Measurements from ENCODE around the gene TPI1.

Gene TPI1

GRCh38 chr12:6824085-6824775 lies 43.1 kb upstream of the TPI1 start:
- Histone ChIP-seq H3K27me3 (ENCODE audit: control insufficient read depth in 1 of 2, insufficient read depth in 2 of 2, low read length in 2 of 2) (peaks cover 0 to 16% of the 10 kb centered on the region in 2 donors), H3K9me3 (ENCODE audit: control insufficient read depth in 2 of 2, low read length in 2 of 2) (no peaks in the 10 kb centered on the region), H3K4me3 (ENCODE audit: low read length in 2 of 2) (no peak overlapping the region), H3K36me3 (ENCODE audit: control insufficient read depth in 2 of 2, insufficient read depth in 2 of 2, low read length in 2 of 2) (no peaks in the 10 kb centered on the region), H3K27ac (ENCODE audit: low read length) (no peak overlapping the region), H3K4me1 (ENCODE audit: control insufficient read depth, insufficient read depth, low read length) (peaks cover 41% of the 10 kb centered on the region), H3K9ac (ENCODE audit: low read length in 2 of 2) (no peak overlapping the region)

DNA sequence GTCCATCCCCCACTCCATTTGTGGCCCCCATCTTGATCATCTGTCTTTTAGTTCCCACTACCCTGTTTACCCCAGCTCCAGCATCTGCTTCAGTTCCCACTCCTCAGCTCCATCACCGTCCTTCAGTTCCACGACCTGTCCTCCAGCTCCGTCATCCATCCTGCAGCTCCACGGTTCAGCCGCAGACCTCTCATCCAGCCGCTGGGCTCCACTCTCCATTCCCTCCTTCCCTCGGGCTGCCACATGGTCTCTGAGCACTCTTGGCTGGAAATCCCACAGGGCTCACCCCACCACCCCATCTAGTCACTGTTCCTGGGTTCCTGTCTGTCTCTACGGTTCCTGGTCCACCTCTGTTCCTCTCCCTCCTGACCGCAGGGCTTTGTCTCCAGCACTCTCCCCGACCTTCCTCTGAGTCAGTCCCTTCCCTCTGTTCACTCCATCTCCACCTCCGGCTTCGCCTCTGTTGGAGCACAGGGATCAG lies 42.4 kb upstream of the TPI1 start:
- H3K4me3 ChIP-seq (ENCODE audit: low read length in 2 of 2), result peak overlapping the region in 1 of 2 donors; percentile 59
- H3K9me3 ChIP-seq (ENCODE audit: control insufficient read depth in 2 of 2, low read length in 2 of 2), result no peaks in the 10 kb centered on the region
- H3K4me1 ChIP-seq (ENCODE audit: control insufficient read depth, insufficient read depth, low read length), result peaks cover 47% of the 10 kb centered on the region
- H3K36me3 ChIP-seq (ENCODE audit: control insufficient read depth in 2 of 2, insufficient read depth in 2 of 2, low read length in 2 of 2), result no peaks in the 10 kb centered on the region
- H3K27me3 ChIP-seq (ENCODE audit: control insufficient read depth in 1 of 2, insufficient read depth in 2 of 2, low read length in 2 of 2), result peaks cover 0 to 16% of the 10 kb centered on the region in 2 donors
- H3K27ac ChIP-seq (ENCODE audit: low read length), result no peak overlapping the region
- H3K9ac ChIP-seq (ENCODE audit: low read length in 2 of 2), result peak overlapping the region; percentile 13 to 39

DNA sequence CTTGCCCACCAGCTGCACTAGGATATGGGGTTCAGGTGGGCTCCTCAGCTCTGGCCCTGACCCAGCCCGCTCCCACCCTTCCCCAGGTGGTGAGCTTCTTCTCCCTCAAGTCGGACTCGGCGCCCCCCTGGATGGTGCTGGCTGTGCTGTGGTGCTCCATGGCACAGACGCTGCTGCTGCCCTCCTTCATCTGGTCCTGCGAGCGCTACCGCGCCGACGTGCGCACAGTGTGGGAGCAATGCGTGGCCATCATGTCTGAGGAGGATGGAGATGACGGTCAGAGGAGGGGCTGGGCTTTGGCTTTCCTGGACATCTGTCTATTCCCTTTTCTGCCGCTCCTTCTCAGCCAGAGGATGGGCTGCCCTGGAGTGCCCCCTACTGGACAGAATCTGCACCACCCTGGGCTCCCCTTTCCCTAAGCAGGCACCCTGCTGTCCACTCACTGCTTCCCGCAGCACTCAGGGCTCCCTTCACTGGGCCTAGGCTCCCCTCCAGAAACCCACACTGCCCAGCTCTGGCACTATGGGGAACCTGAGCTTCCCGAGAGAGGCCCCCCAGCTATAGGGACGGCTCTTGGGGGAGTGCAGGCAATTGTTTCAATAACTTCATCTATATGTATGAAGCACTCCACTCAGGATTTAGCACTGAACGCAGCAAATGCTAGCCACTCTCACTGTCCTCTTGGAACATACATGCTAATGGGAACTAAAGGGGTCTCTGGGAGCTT lies 41.8 kb upstream of the TPI1 start:
- H3K4me3 ChIP-seq (ENCODE audit: low read length in 2 of 2), result peak overlapping the region in 1 of 2 donors; percentile 59
- H3K4me1 ChIP-seq (ENCODE audit: control insufficient read depth, insufficient read depth, low read length), result peaks cover 51% of the 10 kb centered on the region
- H3K9ac ChIP-seq (ENCODE audit: low read length in 2 of 2), result peak overlapping the region; percentile 13 to 39
- no peaks in the 10 kb centered on the region for H3K9me3 ChIP-seq (ENCODE audit: control insufficient read depth in 2 of 2, low read length in 2 of 2)
- H3K27ac ChIP-seq (ENCODE audit: low read length), result no peak overlapping the region
- H3K36me3 ChIP-seq (ENCODE audit: control insufficient read depth in 2 of 2, insufficient read depth in 2 of 2, low read length in 2 of 2), result peaks cover 0 to 2% of the 10 kb centered on the region in 2 donors
- peaks cover 0 to 16% of the 10 kb centered on the region in 2 donors for H3K27me3 ChIP-seq (ENCODE audit: control insufficient read depth in 1 of 2, insufficient read depth in 2 of 2, low read length in 2 of 2)

DNA sequence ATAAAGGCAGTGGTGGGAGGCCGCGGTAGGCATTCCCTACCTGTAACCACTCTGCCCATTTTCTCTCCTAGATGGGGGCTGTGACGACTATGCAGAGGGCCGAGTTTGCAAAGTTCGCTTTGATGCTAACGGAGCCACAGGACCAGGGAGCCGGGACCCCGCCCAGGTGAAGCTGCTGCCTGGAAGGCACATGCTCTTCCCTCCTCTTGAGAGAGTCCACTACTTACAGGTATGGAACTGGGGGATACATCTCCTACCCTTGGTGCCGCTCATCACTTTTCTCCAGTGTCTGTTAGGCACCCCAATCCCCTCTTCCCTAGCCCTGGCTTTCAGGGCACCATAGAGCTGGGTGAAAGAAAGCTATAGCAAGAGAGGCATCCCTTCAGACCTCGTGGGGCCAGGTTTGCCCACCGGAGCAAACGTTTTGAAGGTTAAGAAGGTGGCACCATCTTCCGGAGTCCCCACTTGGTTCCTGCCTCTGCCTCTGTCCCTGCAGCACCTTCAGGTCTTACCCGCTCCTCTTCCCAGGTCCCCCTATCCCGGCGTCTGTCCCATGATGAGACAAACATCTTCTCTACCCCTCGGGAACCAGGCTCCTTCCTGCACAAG lies 41.1 kb upstream of the TPI1 start:
- peaks cover 0 to 5% of the 10 kb centered on the region in 2 donors for H3K36me3 ChIP-seq (ENCODE audit: control insufficient read depth in 2 of 2, insufficient read depth in 2 of 2, low read length in 2 of 2)
- H3K4me1 ChIP-seq (ENCODE audit: control insufficient read depth, insufficient read depth, low read length), result peaks cover 45% of the 10 kb centered on the region
- H3K27me3 ChIP-seq (ENCODE audit: control insufficient read depth in 1 of 2, insufficient read depth in 2 of 2, low read length in 2 of 2), result peaks cover 0 to 13% of the 10 kb centered on the region in 2 donors
- H3K9me3 ChIP-seq (ENCODE audit: control insufficient read depth in 2 of 2, low read length in 2 of 2), result no peaks in the 10 kb centered on the region
- H3K4me3 ChIP-seq (ENCODE audit: low read length in 2 of 2), result no peak overlapping the region
- H3K9ac ChIP-seq (ENCODE audit: low read length in 2 of 2), result no peak overlapping the region
- H3K27ac ChIP-seq (ENCODE audit: low read length), result no peak overlapping the region

GRCh38 chr12:6826734-6827436 lies 40.4 kb upstream of the TPI1 start:
- peaks cover 0 to 12% of the 10 kb centered on the region in 2 donors for H3K27me3 ChIP-seq (ENCODE audit: control insufficient read depth in 1 of 2, insufficient read depth in 2 of 2, low read length in 2 of 2)
- H3K27ac ChIP-seq (ENCODE audit: low read length), result peak overlapping the region; percentile 24
- H3K4me1 ChIP-seq (ENCODE audit: control insufficient read depth, insufficient read depth, low read length), result peaks cover 42% of the 10 kb centered on the region
- no peaks in the 10 kb centered on the region for H3K9me3 ChIP-seq (ENCODE audit: control insufficient read depth in 2 of 2, low read length in 2 of 2)
- H3K9ac ChIP-seq (ENCODE audit: low read length in 2 of 2), result peak overlapping the region; percentile 13 to 62
- peak overlapping the region in 1 of 2 donors; percentile 55 for H3K4me3 ChIP-seq (ENCODE audit: low read length in 2 of 2)
- H3K36me3 ChIP-seq (ENCODE audit: control insufficient read depth in 2 of 2, insufficient read depth in 2 of 2, low read length in 2 of 2), result peaks cover 5 to 9% of the 10 kb centered on the region in 2 donors

DNA sequence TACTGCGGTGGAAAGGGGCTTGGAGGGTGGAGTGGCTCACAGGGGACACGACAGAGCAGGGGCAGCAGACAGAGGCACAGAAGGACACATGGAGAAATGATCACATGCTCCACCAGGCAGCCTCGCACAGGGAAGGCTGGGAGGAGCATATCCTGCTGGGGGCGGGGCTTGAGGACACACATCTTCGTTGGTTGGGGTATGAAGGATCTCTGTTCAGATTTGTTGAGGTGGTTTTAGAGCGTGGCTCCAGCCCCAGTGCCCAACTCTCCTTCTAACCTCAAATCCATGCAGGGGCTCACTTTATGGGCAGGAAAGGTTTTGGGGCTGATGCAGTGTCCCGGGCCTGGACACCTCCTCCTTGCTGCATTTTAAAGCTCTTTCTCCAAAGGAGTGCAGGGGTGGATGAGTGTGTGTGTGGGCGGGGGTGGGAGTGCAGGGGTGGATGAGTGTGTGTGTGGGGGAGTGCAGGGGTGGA lies 39.9 kb upstream of the TPI1 start:
- Histone ChIP-seq H3K9me3 (ENCODE audit: control insufficient read depth in 2 of 2, low read length in 2 of 2) (no peaks in the 10 kb centered on the region), H3K27me3 (ENCODE audit: control insufficient read depth in 1 of 2, insufficient read depth in 2 of 2, low read length in 2 of 2) (peaks cover 0 to 7% of the 10 kb centered on the region in 2 donors), H3K36me3 (ENCODE audit: control insufficient read depth in 2 of 2, insufficient read depth in 2 of 2, low read length in 2 of 2) (peaks cover 8 to 12% of the 10 kb centered on the region in 2 donors), H3K4me3 (ENCODE audit: low read length in 2 of 2) (peak overlapping the region in 1 of 2 donors; percentile 55), H3K9ac (ENCODE audit: low read length in 2 of 2) (peak overlapping the region; percentile 13 to 62), H3K4me1 (ENCODE audit: control insufficient read depth, insufficient read depth, low read length) (peaks cover 38% of the 10 kb centered on the region), H3K27ac (ENCODE audit: low read length) (peak overlapping the region; percentile 24)

DNA sequence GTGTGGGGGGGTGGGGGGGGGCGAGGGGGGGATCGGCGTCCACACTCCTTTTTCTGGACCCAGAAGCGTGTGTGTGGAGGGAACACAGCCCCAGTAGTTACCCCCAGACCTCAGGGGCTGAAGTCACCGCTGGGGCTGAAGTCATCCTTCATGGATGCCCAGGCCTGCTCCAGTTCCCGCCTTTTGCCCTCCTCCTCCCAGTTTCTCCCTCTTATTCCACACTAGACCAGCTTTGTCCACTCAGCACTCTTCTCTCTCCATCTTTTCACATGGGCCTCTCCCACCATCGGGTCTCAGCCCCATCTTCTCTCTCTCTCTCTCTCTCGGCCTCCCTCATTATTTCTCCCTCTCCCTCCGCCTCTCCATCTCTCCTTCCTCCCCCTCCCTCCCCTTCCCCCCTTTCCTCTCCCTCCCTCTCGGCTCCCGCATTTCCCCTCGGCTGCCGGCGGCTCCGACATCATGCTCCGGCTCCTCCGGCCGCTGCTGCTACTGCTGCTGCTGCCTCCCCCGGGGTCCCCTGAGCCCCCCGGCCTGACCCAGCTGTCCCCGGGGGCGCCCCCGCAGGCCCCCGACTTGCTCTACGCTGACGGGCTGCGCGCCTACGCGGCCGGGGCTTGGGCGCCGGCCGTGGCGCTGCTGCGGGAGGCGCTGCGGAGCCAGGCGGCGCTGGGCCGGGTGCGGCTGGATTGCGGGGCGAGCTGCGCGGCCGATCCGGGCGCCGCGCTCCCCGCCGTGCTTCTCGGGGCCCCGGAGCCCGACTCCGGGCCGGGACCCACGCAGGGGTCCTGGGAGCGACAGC lies 39.1 kb upstream of the TPI1 start, which contains the start of gene P3H3:
P3H3 (plus strand) TSS at position 426 of the 799 bp plus-strand sequence; CDS start at position 460, 34 bp downstream.
- H3K9ac ChIP-seq (ENCODE audit: low read length in 2 of 2), result peak within 1 kb of the TSS; percentile 75 to 79
- H3K9me3 ChIP-seq (ENCODE audit: control insufficient read depth in 2 of 2, low read length in 2 of 2), result no peaks in the 10 kb centered on the region
- peak within 1 kb of the TSS; percentile 85 to 89 for H3K4me3 ChIP-seq (ENCODE audit: low read length in 2 of 2)
- H3K36me3 ChIP-seq (ENCODE audit: control insufficient read depth in 2 of 2, insufficient read depth in 2 of 2, low read length in 2 of 2), result peaks cover 8 to 12% of the 10 kb centered on the region in 2 donors
- peaks cover 0 to 3% of the 10 kb centered on the region in 2 donors for H3K27me3 ChIP-seq (ENCODE audit: control insufficient read depth in 1 of 2, insufficient read depth in 2 of 2, low read length in 2 of 2)
- peak within 1 kb of the TSS; percentile 67 for H3K27ac ChIP-seq (ENCODE audit: low read length)
- peaks cover 35% of the 10 kb centered on the region for H3K4me1 ChIP-seq (ENCODE audit: control insufficient read depth, insufficient read depth, low read length)

DNA sequence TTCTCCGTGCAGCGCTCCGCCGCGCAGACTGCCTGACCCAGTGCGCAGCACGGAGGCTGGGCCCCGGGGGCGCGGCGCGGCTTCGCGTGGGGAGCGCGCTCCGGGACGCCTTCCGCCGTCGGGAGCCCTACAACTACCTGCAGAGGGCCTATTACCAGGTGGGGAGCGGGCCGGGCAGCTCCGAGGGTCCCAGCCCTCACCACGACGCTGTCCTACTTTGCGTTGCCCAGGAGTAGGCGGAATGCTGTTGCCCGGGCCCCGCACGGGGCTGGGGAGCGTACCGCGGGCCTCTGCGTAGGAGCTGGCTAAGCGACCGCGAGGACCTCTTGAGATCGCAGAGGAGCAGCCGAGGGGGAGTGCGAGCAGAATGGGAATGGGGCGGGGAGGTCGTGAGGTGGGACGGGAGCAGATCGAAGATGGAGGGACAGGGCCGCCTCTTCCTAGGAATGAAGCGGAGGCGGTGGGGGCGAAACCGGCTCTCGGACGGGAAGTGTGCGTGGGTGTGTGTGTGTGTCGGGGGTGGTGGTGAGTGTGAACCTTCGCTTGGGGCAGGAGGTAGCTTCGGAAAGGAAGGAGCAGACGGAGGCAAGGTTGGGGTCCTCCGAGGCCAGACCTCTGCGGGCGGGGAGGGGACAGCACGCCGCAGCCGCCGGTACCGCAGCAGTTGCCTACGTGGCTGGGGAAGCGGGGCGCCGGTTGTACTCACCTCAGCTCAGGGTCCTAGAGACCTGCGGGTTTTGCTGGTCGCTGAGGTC lies 38.4 kb upstream of the TPI1 start:
- peak overlapping the region; percentile 67 for H3K27ac ChIP-seq (ENCODE audit: low read length)
- peaks cover 12 to 19% of the 10 kb centered on the region in 2 donors for H3K36me3 ChIP-seq (ENCODE audit: control insufficient read depth in 2 of 2, insufficient read depth in 2 of 2, low read length in 2 of 2)

DNA sequence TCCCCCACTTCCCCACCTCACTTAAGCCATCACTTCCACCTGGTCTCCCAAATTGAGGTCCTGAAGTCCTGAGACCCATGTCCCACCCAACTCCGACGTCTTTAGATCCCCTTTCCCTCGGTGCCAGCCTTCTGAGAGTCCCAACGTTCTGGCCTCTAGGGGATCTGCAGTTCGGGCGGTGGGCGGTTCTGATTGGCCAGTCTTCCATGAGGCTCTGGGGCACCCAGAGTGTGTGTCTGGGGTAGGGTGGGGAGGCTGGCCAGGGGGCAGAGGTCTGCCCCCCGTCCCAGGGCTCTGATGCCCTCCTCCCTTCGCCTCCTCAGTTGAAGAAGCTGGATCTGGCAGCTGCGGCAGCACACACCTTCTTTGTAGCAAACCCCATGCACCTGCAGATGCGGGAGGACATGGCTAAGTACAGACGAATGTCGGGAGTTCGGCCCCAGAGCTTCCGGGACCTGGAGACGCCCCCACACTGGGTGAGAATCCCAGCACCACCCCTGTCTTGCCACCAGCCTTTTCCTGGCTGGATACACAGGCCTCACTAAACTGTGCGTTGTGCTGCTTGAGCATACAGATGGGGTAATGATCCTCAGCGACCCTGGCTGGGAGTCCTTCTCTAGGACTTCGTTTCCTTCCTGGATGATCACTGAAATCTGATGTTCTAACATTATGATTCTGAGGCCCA lies 37.7 kb upstream of the TPI1 start:
- Histone ChIP-seq H3K9me3 (ENCODE audit: control insufficient read depth in 2 of 2, low read length in 2 of 2) (no peaks in the 10 kb centered on the region), H3K27ac (ENCODE audit: low read length) (peak overlapping the region; percentile 67), H3K27me3 (ENCODE audit: control insufficient read depth in 1 of 2, insufficient read depth in 2 of 2, low read length in 2 of 2) (no peaks in the 10 kb centered on the region), H3K4me3 (ENCODE audit: low read length in 2 of 2) (peak overlapping the region; percentile 85 to 89), H3K36me3 (ENCODE audit: control insufficient read depth in 2 of 2, insufficient read depth in 2 of 2, low read length in 2 of 2) (peaks cover 12 to 22% of the 10 kb centered on the region in 2 donors), H3K4me1 (ENCODE audit: control insufficient read depth, insufficient read depth, low read length) (peaks cover 34% of the 10 kb centered on the region), H3K9ac (ENCODE audit: low read length in 2 of 2) (peak overlapping the region; percentile 75 to 79)

More for the DNA sequence above, 38.4 kb upstream of the TPI1 start:
- no peaks in the 10 kb centered on the region for H3K9me3 ChIP-seq (ENCODE audit: control insufficient read depth in 2 of 2, low read length in 2 of 2)
- no peaks in the 10 kb centered on the region for H3K27me3 ChIP-seq (ENCODE audit: control insufficient read depth in 1 of 2, insufficient read depth in 2 of 2, low read length in 2 of 2)
- H3K4me3 ChIP-seq (ENCODE audit: low read length in 2 of 2), result peak overlapping the region; percentile 85 to 89
- H3K4me1 ChIP-seq (ENCODE audit: control insufficient read depth, insufficient read depth, low read length), result peaks cover 35% of the 10 kb centered on the region
- peak overlapping the region; percentile 75 to 79 for H3K9ac ChIP-seq (ENCODE audit: low read length in 2 of 2)
